GM12891 (cell line): ENCODE results near the gene LTBP3.
"Not testable (repeated sequence)": the region's sequence is repeated elsewhere in the genome, so short reads cannot be mapped to it uniquely, and the experiment has no call there.

Source experiments
- DNase-seq: peaks from one replicate; pipeline ENCODE4 v3.0.0; 2011; ENCODE audit warnings: low spot score; ENCODE audit not compliant: insufficient read length
- FAIRE-seq: peaks from 2 replicates; lab custom pipeline; 2011; peaks lifted over from hg19 to GRCh38; lab: Jason Lieb, UNC
- PAX5 ChIP-seq: IDR thresholded peaks from 2 replicates; pipeline ENCODE4 v1.6.1; 2011; ENCODE audit warnings: low read length, moderate library complexity, mild to moderate bottlenecking; ENCODE audit not compliant: insufficient read depth, severe bottlenecking
- POLR2A ChIP-seq: IDR thresholded peaks from 2 replicates; pipeline ENCODE4 v1.6.1; 2011; ENCODE audit warnings: low read depth, low read length, control low read depth
- POLR2AphosphoS5 ChIP-seq: IDR thresholded peaks from 2 replicates; pipeline ENCODE4 v1.6.1; 2011; ENCODE audit warnings: low read depth, low read length, control low read depth
- POU2F2 ChIP-seq: IDR thresholded peaks from 2 replicates; pipeline ENCODE4 v1.6.1; 2011; ENCODE audit warnings: low read depth, mild to moderate bottlenecking, control low read depth, low read length, moderate library complexity
- SPI1 ChIP-seq: IDR thresholded peaks from 2 replicates; pipeline ENCODE4 v1.6.1; 2011; ENCODE audit warnings: low read depth, low read length, control low read depth
- TAF1 ChIP-seq: IDR thresholded peaks from 2 replicates; pipeline ENCODE4 v1.6.1; 2011; ENCODE audit warnings: low read depth, low read length, control low read depth

The LTBP3 gene

DNA sequence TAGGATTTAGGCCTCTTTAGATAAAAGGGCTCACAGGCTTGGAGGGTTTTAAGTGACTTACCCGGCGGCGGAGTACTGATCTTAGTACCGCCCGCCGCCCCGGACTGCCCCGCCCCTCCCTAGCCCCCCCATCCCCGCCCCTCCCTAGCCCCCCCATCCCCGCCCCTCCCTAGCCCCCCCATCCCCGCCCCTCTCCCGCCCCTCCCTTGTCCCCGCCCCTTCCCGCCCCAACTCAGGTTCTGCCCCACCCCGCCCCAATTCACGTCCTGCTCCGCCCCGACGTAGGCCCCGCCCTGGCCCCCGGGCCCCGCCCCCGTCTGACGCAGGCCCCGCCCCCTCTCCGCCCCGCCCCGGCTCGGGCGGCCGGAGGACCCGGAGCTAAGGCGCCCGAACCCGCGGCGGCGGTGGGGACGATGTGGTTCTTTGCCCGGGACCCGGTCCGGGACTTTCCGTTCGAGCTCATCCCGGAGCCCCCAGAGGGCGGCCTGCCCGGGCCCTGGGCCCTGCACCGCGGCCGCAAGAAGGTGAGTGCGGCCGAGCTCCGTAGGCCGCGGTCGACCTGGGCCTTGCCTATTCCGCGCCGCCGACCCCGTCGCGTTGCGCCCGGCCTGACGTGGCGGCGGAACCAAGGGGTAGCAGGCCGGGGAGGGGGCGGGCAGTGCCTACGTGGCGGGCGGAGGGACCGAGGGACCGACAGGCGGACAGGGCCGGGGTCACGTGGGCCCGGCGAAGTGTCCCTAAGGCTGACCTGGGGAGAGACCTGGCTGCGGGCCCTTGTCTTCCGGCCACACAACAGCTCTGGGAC lies 33.2 kb downstream of the LTBP3 start, which contains the start of gene SCYL1:
Gene SCYL1 (plus strand): TSS at position 343 of the 805 bp plus-strand sequence. CDS start 71 bp downstream, at position 414.
- TF ChIP-seq POLR2A = no peak
- FAIRE-seq = peak; percentile 68
- DNase-seq = peak; percentile 86

- DNase-seq (no peak), FAIRE-seq (no peak)
- TF ChIP-seq SPI1 (no peak), POLR2A (no peak), TAF1 (no peak), PAX5 (no peak), POLR2AphosphoS5 (no peak), POU2F2 (no peak)
These were observed 34.0 kb downstream of the LTBP3 start for GRCh38 chr11:65524014-65524740.

DNA sequence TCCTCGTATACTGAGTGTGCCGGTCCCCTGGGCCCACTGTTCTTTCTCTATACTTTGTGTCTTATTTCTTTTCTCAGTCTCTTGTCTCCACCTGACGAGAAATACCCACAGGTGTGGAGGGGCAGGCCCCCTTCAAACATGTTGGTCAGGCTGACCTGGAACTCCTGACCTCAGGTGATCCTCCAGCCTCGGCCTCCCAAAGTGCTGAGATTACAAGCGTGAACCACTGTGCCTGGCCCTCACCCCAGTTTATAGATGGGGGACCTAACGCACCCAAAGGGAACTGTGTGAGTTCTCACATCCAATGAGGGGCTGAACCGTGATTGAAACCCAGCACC lies 34.6 kb downstream of the LTBP3 start:
- not testable (repeated sequence) for DNase-seq, FAIRE-seq

GRCh38 chr11:65522718-65523630 lies 35.2 kb downstream of the LTBP3 start:
- TF ChIP-seq SPI1 = 0 out of 2 replicates have a peak, but pooled peaks have one; percentile 2
- FAIRE-seq, DNase-seq: not testable (repeated sequence)

DNA sequence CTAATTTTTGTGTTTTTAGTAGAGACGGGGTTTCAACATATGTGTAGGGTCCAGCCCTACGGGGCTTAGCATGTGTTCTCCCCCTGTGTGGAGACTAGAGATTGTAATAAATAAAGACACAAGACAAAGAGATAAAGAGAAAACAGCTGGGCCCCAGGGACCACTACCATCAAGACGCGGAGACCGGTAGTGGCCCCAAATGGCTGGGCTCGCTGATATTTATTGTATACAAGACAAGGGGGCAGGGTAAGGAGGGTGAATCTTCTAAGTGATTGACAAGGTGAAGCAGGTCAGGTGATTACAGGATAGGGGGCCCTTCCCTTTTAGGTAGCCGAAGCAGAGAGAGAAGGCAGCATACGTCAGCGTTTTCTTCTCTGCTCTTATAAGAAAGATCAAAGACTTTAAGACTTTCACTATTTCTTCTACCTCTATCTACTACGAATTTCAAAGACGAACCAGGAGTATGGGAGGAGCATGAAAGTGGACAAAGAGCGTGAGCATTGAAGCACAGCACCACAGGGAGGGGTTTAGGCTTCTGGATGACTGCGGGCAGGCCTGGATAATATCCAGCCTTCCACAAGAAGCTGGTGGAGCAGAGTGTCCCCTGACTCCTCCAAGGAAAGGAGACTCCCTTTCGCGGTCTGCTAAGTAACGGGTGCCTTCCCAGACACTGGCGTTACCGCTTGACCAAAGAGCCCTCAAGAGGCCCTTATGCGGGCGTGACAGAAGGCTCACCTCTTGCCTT lies 36.2 kb downstream of the LTBP3 start:
- not testable (repeated sequence) for DNase-seq, FAIRE-seq

GRCh38 chr11:65518941-65519549 lies 39.1 kb downstream of the LTBP3 start:
- not testable (repeated sequence) for FAIRE-seq, DNase-seq

DNA sequence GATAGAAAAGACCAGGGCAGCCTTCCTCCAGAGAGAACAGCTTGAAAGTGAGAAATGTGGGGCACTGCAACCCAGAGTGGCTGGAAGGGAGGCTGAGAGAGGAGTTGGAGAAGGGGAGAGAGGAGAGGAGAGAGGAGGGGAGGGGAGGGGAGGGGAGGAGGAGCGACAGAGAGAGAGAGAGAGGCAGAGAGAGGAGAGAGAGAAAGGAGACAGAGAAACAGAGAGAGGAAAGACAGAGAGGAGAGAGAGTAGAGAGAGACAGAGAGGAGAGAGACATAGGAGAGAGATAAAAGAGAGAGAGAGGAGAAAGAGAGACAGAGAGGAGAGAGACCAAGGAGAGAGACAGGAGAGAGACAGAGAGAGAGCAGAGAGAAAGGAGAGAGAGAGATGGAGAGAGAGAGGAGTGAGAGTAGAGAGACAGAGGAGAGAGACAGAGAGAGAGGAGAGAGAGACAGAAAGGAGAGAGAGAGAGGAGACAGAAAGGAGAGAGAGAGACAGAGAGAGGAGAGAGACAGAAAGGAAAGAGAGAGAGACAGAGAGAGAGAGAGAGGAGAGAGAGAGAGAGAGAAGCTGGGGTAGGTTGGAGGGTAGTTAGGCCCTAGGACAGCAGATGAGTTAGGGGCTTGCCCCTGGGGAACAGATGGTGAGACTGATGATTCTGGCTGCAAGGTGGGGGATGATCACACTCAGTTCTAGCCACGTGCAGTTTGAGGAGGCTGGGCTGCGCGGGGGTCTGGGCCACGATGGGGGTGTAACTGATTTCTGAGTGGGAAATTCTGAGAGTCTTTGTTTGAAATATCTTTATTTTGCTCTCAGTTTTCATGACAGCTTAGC lies 41.8 kb downstream of the LTBP3 start:
- TF ChIP-seq SPI1 (no peak), PAX5 (no peak), POLR2AphosphoS5 (no peak), POLR2A (no peak), TAF1 (no peak), POU2F2 (no peak)

DNA sequence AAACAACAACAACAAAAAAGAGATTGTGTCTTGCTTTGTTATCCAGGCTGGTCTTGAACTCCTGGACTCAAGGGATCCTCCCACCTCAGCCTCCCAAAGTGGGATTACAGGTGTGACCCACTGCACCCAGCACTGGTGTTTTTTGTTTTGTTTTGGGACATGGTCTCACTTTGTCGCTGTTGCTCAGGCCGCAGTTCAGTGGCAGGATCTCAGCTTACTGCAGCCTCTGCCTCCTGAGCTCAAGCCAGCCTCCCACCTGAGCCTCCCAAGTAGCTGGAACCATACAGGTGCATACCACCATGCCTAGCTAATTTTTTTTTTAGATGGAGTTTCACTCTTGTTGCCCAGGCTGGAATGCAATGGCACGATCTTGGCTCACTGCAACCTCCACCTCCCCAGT lies 45.8 kb downstream of the LTBP3 start:
- DNase-seq, FAIRE-seq: not testable (repeated sequence)

More for the DNA sequence above, 41.8 kb downstream of the LTBP3 start:
- DNase-seq = no peak
- no peak for FAIRE-seq

GRCh38 chr11:65506772-65507505 lies 51.2 kb downstream of the LTBP3 start:
- FAIRE-seq = peak; percentile 67
- DNase-seq = no peak
- TF ChIP-seq POLR2A = peak; percentile 99
- peak; percentile 67 for TF ChIP-seq TAF1
- TF ChIP-seq POU2F2 = peak; percentile 96
- no peak for TF ChIP-seq SPI1
- peak; percentile 99 for TF ChIP-seq POLR2AphosphoS5
- peak; percentile 91 for TF ChIP-seq PAX5
